LNCaP clone FGC (cell line): Measurements from ENCODE around the gene TJAP1.

Experiments used
- DNase-seq: peaks from one replicate; pipeline ENCODE4 v3.0.0-alpha.2; 2011; ENCODE audit warnings: low read depth
- H3K4me3 ChIP-seq: 2 replicates; pipeline ENCODE4 v1.5.1; 2011; ENCODE audit warnings: mild to moderate bottlenecking, low read depth, low read length, control low read depth
- CTCF ChIP-seq: IDR thresholded peaks from 2 replicates; pipeline ENCODE4 v1.5.1; 2012; ENCODE audit warnings: mild to moderate bottlenecking; ENCODE audit not compliant: control insufficient read depth, insufficient read depth; ENCODE audit errors: extremely low read depth

The TJAP1 gene

DNA sequence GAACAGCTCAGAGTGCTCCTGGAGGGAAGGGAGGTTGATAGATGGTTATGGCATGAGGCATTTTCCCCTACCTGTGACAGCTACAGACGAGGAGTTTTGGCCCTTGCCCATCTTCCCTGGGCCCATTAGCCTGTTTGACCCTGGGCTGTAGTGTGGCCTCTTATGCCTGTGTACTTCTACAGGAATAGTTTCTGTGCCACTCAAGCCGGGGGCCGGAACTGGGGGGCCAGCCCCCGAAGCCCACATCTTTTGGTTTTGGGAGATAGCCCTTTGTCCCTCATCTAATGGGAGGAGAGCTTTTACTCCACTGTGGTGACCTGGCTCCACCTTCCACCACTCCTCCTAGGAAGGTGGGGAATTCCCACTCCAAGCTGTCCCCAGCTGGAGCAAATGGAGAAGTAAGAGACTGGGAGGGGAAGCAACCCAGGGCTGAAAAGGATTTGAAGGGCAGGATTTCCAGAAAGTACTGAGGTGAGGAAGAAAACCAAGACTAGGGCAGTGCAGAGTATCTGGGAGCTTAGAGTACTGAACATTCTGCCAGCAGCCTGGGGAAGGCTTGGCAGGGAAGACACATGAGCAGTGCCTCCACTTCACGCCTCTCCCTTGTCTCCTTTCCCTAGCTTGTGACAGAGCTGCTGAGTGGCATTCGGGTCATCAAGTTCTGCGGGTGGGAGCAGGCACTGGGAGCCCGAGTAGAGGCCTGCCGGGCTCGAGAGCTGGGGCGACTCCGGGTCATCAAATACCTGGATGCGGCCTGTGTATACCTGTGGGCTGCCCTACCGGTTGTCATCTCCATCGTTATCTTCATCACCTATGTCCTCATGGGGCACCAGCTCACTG, 43.1 kb upstream of the TJAP1 start:
- no peak overlapping the region for H3K4me3 ChIP-seq
- no peak for TF ChIP-seq CTCF
- no peak for DNase-seq

DNA sequence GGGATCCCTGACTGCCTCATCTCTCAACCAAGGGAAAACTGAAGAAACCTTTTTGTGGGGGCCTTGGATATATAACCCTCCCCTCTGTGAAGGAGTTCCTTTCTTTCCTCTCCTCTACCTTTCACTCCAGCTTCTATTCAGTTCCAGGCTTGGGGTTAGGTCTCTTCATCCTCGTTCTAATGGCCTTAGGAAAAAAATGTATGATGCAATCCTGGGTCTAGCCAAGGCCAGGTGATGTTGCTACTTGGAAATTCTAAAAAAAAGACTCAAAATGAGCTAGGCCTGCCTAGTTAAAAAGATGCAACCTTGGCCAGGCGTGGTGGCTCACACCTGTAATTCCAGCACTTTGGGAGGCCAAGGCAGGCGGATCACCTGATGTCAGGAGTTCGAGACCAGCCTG, 42.4 kb upstream of the TJAP1 start:
- no peak overlapping the region for H3K4me3 ChIP-seq
- TF ChIP-seq CTCF, result no peak
- no peak for DNase-seq

GRCh38 chr6:43435682-43436437, 41.5 kb upstream of the TJAP1 start:
- no peak for TF ChIP-seq CTCF

DNA sequence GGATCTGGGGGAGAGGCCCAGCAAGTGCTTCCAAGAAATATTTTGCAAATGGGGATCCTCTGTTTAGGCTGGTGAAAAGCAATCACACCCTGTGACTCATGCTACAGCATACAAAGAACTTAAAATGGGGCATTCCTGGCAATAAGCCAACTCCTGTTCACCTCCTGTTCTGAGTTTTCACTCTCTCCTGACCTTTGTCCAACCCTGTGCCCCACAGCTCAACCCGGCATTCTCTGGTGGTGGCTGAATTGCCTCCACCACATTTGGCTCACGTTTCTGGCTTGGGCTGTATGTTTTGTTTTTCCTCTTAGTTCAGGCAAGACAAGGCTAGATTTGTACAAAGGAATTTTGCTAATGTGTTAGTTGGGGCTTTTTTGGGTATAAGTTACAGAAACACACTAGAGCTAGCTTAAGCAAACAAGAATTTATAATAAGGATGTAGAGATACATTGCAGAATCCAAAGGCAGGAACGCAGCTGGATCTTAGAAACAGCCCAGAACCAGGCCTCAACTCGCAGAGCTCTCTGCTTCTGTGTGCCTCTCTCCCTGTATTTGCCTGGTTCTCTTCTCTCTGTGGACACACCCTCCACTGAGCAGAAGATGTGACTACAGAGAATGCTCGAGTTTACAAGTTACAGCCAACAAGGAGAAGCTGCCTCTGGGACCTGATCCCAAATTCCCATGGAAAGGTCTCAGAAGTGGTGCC, 40.6 kb upstream of the TJAP1 start:
- no peak for TF ChIP-seq CTCF

More at GRCh38 chr6:43435682-43436437, 41.5 kb upstream of the TJAP1 start:
- H3K4me3 ChIP-seq, result no peak overlapping the region
- no peak for DNase-seq

GRCh38 chr6:43437700-43438099, 39.7 kb upstream of the TJAP1 start:
- no peak for DNase-seq
- H3K4me3 ChIP-seq, result no peak overlapping the region
- TF ChIP-seq CTCF, result no peak

More for the DNA sequence above, 40.6 kb upstream of the TJAP1 start:
- H3K4me3 ChIP-seq, result no peak overlapping the region
- DNase-seq, result no peak

GRCh38 chr6:43442935-43443334, 34.4 kb upstream of the TJAP1 start:
- no peak for DNase-seq
- H3K4me3 ChIP-seq, result no peak overlapping the region
- TF ChIP-seq CTCF, result no peak
